Posterior vena cava (tissue), 2 donors: ENCODE data around the gene TBC1D22A. TPM values are rescaled to one million over a fixed set of nuclear protein-coding genes. Genes with fewer than 3 reads are reported as not detected.
"Not testable (repeated sequence)": the region's sequence is repeated elsewhere in the genome, so short reads cannot be mapped to it uniquely, and the experiment has no call there.

Source experiments
- DNase-seq: peaks from one replicate; pipeline ENCODE4 v3.0.0-alpha.2; 2020; ENCODE audit warnings: low spot score
- intact Hi-C, 2 donors: fragments of 100-400 bp; cut with DNase I; formaldehyde crosslinking; loops; one replicate each; pipeline versions ENCODE4 v1.14.1 to v1.14.2; 2022 to 2023
- total RNA-seq, 2 donors: library from RNA; stranded (reverse); fragmentation: NEBNext Ultra II Directional; extraction: Animal tissue kit (Norgen Biotek cat#: 25700); gene quantifications; one replicate each; pipeline ENCODE4 v1.2.1, GENCODE V29; 2021
- donor health status: DM: yes; HTN: yes; CAD: no.
- donor health status: DM: yes; HTN: yes; CAD: no.

Gene TBC1D22A
- total RNA-seq, 2 donors from 2014 or later = 19.3 to 21.7 TPM

GRCh38 chr22:47130883-47131631 lies 368.6 kb downstream of the TBC1D22A start:
- intact Hi-C loops = no loop called here

DNA sequence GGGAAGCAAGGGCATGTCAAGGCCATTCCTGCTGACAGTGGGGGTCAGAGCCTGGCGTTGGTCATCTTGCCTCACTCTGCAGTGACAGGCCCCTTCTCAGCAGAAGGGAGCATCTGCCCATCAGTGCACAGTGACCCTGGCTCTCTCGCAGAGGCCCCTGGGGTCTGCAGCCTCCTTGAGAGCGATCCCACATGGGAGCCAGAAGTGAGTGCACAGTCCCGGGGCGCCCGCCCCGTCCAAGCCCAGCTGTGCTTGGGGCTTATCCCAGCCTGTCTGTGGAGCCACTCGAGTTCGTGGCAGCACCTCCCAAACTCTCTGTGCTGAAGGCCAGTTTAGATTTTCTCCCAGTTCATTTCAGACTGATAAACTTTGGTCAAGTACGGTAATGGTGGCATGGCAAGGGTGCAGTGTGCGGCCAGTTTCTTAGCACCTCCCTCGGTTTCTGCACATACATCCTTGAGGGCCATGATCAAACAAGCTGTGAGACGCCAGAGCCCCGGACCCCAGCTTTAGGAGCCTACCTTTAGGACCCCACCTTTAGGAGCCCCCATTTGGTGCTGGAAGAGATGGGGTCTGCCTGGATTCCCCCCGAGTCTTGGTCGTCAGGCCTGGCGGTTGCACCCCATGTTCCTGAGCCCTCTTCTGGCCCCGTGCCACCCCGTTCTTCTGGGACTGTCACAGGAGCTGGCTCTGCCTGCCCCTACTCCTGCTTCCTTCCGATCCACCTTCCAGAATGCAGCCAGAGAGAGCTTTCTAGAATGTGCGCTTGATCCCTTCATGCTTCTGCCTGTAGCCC lies 369.4 kb downstream of the TBC1D22A start:
- no peak for DNase-seq
- intact Hi-C loops = no loop called here

More at GRCh38 chr22:47130883-47131631, 368.6 kb downstream of the TBC1D22A start:
- peak; percentile 52 for DNase-seq

DNA sequence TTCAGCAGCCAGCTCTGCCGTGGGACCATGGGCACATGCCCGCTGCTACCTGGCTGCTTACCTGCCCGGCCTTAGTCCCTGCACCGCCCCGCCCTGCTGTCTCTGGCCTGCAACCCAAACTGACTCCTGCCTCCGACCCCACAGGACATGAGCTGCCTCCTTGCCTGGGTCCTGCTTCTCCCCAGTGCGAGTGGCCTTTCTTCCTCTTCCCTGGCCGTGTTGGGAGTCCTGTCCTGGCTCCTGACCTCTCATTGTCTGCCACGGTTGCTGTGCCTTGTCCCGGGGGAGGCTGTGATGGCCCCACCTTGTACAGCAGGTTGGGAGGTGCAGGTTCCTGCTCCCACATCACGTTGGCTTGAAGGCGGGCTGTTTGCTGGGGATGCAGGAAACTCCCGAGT lies 370.0 kb downstream of the TBC1D22A start:
- intact Hi-C loops = no loop called here
- DNase-seq = no peak

- no peak for DNase-seq
- intact Hi-C loops = no loop called here
Measured at GRCh38 chr22:47133061-47133969, 370.9 kb downstream of the TBC1D22A start.

DNA sequence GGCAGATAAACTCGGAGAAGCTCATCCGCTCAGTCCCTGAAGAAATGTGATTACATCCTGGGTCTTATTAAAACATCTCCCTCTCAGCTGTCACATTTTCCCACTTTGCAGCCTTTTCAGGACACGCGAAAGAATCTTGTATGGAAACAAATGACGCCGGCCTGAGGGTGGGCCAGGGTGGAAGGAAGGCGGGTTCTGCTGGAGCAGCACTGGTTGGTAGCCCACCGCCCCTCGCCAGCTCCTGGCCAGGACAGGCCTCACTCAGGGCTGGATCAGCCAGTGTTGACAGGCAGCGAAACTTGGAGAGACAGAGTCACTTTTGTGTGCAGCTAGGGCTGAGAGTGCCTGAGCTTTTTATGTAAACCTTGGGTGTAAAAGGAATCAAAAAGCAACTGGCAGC lies 371.8 kb downstream of the TBC1D22A start:
- DNase-seq = no peak
- intact Hi-C loops = no loop called here

GRCh38 chr22:47135338-47135737 lies 372.9 kb downstream of the TBC1D22A start:
- DNase-seq = no peak

GRCh38 chr22:47136050-47136449 lies 373.6 kb downstream of the TBC1D22A start:
- no peak for DNase-seq
- intact Hi-C loops = no loop called here

More at GRCh38 chr22:47135338-47135737, 372.9 kb downstream of the TBC1D22A start:
- intact Hi-C loops = no loop called here

- intact Hi-C loops = no loop called here
- DNase-seq = no peak
Measured at GRCh38 chr22:47136671-47137070, 374.2 kb downstream of the TBC1D22A start.

DNA sequence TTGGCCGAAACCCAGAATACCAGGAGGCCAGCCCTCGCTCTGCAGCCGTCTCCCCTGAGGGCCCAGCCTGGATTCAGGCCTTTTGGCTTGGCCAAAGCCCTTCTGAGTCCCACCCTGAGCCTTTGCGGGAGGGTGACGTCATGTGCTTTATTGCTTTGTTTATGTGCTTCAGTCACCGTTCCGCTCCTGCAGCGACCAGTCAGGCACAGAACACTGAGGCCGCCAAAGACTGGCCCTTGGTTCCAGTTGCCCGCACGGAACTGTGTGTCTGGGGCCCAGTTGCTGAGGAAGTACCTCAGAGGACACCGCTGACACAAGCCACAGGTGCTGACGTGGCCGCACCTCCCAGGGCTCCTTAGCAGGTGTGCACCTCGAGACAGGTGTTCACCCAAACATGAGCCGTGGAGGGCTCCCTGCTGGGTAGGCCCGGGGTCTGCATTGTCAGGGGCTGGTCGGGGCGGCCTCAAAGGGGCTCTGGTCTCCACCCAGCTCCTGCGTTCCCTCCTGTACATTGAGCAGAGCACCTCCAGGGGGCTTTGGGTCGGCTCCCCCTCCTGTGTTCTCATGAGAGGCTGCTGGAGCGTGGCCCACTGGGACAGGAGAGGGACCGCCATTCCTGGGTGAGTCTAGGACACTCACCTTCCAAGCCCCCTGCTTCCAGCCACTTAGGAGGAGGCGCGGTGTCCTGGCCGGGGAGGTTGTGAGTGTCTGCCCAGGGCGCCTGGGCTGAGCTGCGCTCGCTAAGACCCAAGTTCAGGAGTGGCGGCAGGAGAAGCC lies 376.8 kb downstream of the TBC1D22A start:
- DNase-seq = no peak
- intact Hi-C loops = no loop called here

GRCh38 chr22:47139790-47140119 lies 377.3 kb downstream of the TBC1D22A start:
- intact Hi-C loops = loop anchor here in 1 of 2 donors (2.0 kb wide), 1 partner anchor 19 kb away; no protein-coding TSS in a partner anchor
- no peak for DNase-seq

DNA sequence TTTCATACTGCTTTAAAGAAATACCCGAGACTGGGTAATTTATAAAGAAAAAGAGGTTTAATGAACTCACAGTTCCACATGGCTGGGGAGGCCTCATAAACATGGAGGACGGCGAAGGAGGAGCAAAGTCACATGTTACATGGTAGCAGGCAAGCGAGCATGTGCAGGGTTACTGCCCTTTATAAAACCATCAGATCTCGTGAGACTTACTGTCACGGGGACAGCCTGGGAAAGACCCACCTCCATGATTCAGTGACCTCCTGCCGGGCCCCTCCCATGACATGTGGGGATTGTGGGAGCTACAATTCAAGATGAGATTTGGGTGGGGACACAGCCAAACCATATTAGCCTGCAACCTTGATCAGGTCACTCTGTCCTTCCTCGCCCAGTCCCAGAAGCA lies 378.5 kb downstream of the TBC1D22A start:
- DNase-seq = not testable (repeated sequence)
- intact Hi-C loops = loop anchor here in 1 of 2 donors (2.0 kb wide), 1 partner anchor 20 kb away; no protein-coding TSS in a partner anchor

GRCh38 chr22:47142427-47143046 lies 380.1 kb downstream of the TBC1D22A start:
- intact Hi-C loops = no loop called here
- no peak for DNase-seq

GRCh38 chr22:47143249-47143938 lies 380.9 kb downstream of the TBC1D22A start:
- intact Hi-C loops = no loop called here
- DNase-seq = no peak

DNA sequence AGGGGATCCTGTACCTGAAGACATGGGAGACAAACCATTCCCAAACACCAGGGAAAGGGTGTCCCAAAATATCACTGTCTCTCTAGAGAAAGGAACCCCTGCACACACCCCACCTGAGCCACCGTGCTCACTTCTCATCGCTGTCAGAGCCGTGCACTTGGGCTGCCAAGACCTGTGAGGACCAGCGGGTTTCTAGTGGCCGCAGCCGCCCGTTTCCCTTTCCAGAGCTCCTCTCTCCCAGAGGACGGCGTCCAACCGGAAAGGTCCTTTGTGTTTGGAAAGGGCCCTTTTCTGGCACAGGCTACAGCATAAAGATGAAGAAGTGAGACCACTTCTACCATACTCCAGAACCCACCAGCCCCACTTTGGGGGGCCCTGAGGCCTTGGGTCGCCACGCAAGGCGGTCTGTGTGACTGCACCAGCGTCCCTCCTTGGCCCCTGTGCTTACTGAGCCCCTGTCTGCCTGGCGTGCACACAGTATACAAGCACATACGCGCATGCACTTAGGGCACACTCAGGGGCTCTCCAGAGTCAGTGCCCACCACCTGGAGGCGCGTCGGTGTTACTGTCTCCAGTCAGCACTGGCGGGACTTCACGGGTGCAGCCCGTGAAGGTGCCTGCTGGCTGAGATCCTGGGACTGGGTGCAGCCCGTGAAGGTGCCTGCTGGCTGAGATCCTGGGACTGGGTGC lies 381.8 kb downstream of the TBC1D22A start:
- intact Hi-C loops = no loop called here
- no peak for DNase-seq

DNA sequence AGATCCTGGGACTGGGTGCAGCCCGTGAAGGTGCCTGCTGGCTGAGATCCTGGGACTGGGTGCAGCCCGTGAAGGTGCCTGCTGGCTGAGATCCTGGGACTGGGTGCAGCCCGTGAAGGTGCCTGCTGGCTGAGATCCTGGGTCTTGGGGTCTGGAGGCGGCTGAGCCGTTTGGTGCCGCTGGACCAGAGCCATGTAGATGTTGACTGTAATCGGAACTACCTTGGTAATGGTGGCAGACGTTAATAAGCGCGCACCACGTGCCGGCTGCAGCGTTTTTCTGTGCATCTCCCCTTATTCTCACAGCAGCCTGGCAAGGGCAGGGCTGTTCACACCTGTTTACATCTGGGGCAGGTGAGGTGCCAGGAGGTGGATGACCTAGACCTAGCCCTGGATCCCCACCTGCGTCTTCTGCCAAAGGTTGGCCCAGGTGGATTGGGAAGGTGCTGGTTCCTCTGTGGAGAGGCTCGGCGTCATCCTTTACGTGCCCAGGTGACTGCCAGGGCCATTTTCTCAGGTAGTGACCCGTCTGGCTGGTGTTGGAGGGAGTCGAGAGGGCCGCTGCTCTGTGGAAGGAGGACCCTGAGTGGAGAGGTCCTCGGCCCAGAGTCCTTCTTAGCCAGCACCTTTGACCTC lies 382.5 kb downstream of the TBC1D22A start:
- intact Hi-C loops = no loop called here
- no peak for DNase-seq

DNA sequence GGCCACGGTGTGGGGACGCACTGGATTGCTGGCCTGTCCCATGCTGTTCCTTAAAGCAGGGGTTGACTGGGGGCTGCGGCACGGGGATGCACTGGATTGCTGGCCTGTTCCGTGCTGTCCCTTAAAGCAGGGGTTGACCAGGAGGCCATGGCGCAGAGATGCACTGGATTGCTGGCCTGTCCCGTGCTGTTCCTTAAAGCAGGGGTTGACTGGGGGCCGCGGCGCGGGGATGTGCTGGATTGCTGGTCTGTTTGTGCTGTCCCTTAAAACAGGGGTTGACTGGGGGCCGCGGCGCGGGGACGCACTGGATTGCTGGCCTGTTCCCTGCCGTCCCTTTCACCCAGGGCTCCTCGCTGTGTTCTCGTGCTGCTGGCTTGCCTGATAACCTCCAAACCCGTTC lies 383.4 kb downstream of the TBC1D22A start:
- intact Hi-C loops = no loop called here
- no peak for DNase-seq

GRCh38 chr22:47146391-47146790 lies 383.9 kb downstream of the TBC1D22A start:
- intact Hi-C loops = no loop called here
- DNase-seq = no peak
